Colonic mucosa (tissue), 4 donors: ENCODE data around the gene SKOR2. TPM values are rescaled to one million over a fixed set of nuclear protein-coding genes. Genes with fewer than 3 reads are reported as not detected.
A peak's percentile ranks its signal among the peaks of the same experiment; 100 is the strongest.

Source experiments
- DNase-seq: peaks from one replicate; pipeline ENCODE4 v3.0.0-alpha.2; 2020
- H3K27ac ChIP-seq: fragments of 200-600 bp; one replicate; pipeline ENCODE4 v1.8.0; 2021
- H3K27me3 ChIP-seq: fragments of 200-600 bp; one replicate; pipeline ENCODE4 v1.8.0; 2021
- H3K36me3 ChIP-seq: fragments of 200-600 bp; one replicate; pipeline ENCODE4 v1.8.0; 2021
- H3K4me1 ChIP-seq: fragments of 200-600 bp; one replicate; pipeline ENCODE4 v1.8.0; 2021; ENCODE audit warnings: mild to moderate bottlenecking
- H3K4me3 ChIP-seq: fragments of 200-600 bp; one replicate; pipeline ENCODE4 v1.8.0; 2021
- H3K9ac ChIP-seq, 2 donors: one replicate each; pipeline ENCODE4 v1.7.0; 2013; ENCODE audit warnings: control low read depth in 2 of 2, low read depth in 2 of 2, low read length in 2 of 2
- H3K9me3 ChIP-seq: fragments of 200-600 bp; one replicate; pipeline ENCODE4 v1.8.0; 2021
- CTCF ChIP-seq: fragments of 200-600 bp; IDR thresholded peaks from one replicate; pipeline ENCODE4 v1.8.0; 2022; ENCODE audit warnings: antibody characterized with exemption, mild to moderate bottlenecking
- intact Hi-C: fragments of 100-400 bp; cut with DNase I; formaldehyde crosslinking; loops from one replicate; pipeline ENCODE4 v1.14.1; 2022
- total RNA-seq, 2 donors: library from RNA; stranded (reverse); fragmentation: NEBNext Ultra II Directional in 1 of 2; extraction: Animal tissue kit (Norgen Biotek cat#: 25700) in 1 of 2; gene quantifications; one replicate each; pipeline ENCODE4 v1.2.1, GENCODE V29; 2021
- donor health status: healthy.
- donor health status: DM: no; HTN: no; CAD: no.
- donor health status: DM: no; HTN: no; CAD: no.

The SKOR2 gene
- total RNA-seq, 2 donors from 2014 or later = not detected

GRCh38 chr18:47262301-47263149 is 11.1 kb upstream of the SKOR2 start:
- Histone ChIP-seq H3K4me3 (no peak overlapping the region), H3K9ac (no peak overlapping the region), H3K9me3 (no peaks in the 10 kb centered on the region), H3K27me3 (peaks cover 45% of the 10 kb centered on the region), H3K27ac (no peak overlapping the region), H3K36me3 (no peaks in the 10 kb centered on the region), H3K4me1 (no peaks in the 10 kb centered on the region)
- no peak for TF ChIP-seq CTCF
- no peak for DNase-seq
- intact Hi-C loops = no loop called here

GRCh38 chr18:47261902-47262300 is 10.4 kb upstream of the SKOR2 start:
- DNase-seq = no peak
- peaks cover 45% of the 10 kb centered on the region for H3K27me3 ChIP-seq
- no peaks in the 10 kb centered on the region for H3K9me3 ChIP-seq
- TF ChIP-seq CTCF = no peak
- no peaks in the 10 kb centered on the region for H3K4me1 ChIP-seq
- intact Hi-C loops = no loop called here
- no peak overlapping the region for H3K27ac ChIP-seq
- no peak overlapping the region for H3K4me3 ChIP-seq
- H3K36me3 ChIP-seq = no peaks in the 10 kb centered on the region
- H3K9ac ChIP-seq = no peak overlapping the region

GRCh38 chr18:47260924-47261701 is 9.7 kb upstream of the SKOR2 start:
- intact Hi-C loops = no loop called here
- H3K4me3 ChIP-seq = no peak overlapping the region
- no peak for DNase-seq
- H3K9me3 ChIP-seq = no peaks in the 10 kb centered on the region
- no peaks in the 10 kb centered on the region for H3K4me1 ChIP-seq
- H3K9ac ChIP-seq = no peak overlapping the region
- no peak for TF ChIP-seq CTCF
- H3K36me3 ChIP-seq = no peaks in the 10 kb centered on the region
- H3K27me3 ChIP-seq = peaks cover 48% of the 10 kb centered on the region
- no peak overlapping the region for H3K27ac ChIP-seq

- no peak overlapping the region for H3K4me3 ChIP-seq
- peaks cover 48% of the 10 kb centered on the region for H3K27me3 ChIP-seq
- DNase-seq = peak; percentile 62
- H3K9me3 ChIP-seq = no peaks in the 10 kb centered on the region
- TF ChIP-seq CTCF = no peak
- H3K9ac ChIP-seq = no peak overlapping the region
- intact Hi-C loops = no loop called here
- H3K27ac ChIP-seq = no peak overlapping the region
- no peaks in the 10 kb centered on the region for H3K4me1 ChIP-seq
- no peaks in the 10 kb centered on the region for H3K36me3 ChIP-seq
Observed at GRCh38 chr18:47260120-47260923, 8.9 kb upstream of the SKOR2 start.

GRCh38 chr18:47254341-47254939 is 3.0 kb upstream of the SKOR2 start:
- H3K27me3 ChIP-seq = peaks cover 59% of the 10 kb centered on the region
- intact Hi-C loops = loop anchor here (10.0 kb wide), 1 partner anchor 50 kb away; no protein-coding TSS in a partner anchor
- no peak overlapping the region for H3K4me3 ChIP-seq
- H3K36me3 ChIP-seq = no peaks in the 10 kb centered on the region
- DNase-seq = peak; percentile 45
- no peak for TF ChIP-seq CTCF
- H3K9ac ChIP-seq = no peak overlapping the region
- H3K27ac ChIP-seq = no peak overlapping the region
- H3K9me3 ChIP-seq = no peaks in the 10 kb centered on the region
- no peaks in the 10 kb centered on the region for H3K4me1 ChIP-seq
